SK-MEL-5 (cell line): ENCODE results near the gene AMBP. TPM values are rescaled to one million over a fixed set of nuclear protein-coding genes. Genes with fewer than 3 reads are reported as not detected.
A peak's percentile ranks its signal among the peaks of the same experiment; 100 is the strongest.
"Not testable (repeated sequence)": the region's sequence is repeated elsewhere in the genome, so short reads cannot be mapped to it uniquely, and the experiment has no call there.

Experiments
- DNase-seq: peaks from one replicate; pipeline ENCODE4 v3.0.0-alpha.2; 2016; ENCODE audit warnings: low read depth, low spot score
- in situ Hi-C: cut with HindIII; loops from 2 replicates; pipeline ENCODE4 v1.10.0; 2016; ENCODE audit warnings: low sequenced_read_pairs, high pct_unique_total_duplicates, low pct_unique_long_range_greater_than_20kb
- total RNA-seq: library from RNA; depleted of rRNA; stranded (reverse); fragments of >200 nt; shearing (Covaris generic); gene quantifications from 2 replicates; pipeline ENCODE4 v1.2.3, GENCODE V29; 2014

The AMBP gene
- total RNA-seq, 1 experiment from 2014 or later: not detected

DNA sequence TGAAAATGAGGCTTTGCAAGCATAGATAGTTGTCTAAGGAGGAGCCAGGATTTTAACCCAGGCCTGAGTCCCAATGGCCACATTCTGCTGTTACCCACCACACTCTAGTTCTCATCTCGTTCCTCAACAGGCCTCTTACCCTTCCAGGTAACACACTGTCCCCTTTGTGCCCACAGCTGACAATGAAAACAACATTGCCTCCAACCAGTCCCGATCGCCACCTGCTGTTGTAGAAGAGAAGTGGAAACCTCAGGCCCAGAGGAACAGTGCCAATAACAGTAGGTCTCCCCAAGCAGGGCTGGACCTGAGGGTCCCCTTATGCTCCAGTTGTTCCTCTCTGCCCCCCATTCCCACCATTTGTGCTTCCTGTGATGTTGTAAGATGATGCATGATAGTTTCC lies 30.4 kb downstream of the AMBP start:
- in situ Hi-C loops: no loop called here
- DNase-seq: peak; percentile 64

DNA sequence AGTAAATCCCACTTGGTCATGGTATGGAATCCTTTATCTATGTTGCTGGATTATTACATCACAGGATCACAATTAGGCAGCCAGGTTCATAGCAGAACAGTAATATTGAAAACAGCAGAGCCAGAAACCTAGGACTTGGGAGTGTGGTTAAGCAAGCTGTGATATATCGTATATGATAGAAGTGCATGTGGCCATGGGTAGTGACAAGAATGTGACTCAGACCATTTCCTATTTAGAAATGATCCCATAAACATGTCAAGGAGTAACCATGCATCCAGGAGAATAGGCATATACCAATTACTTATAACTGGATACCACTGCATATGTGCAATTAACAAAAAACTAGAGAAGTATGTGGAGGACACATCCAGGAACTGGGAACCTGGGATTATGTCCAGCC lies 31.2 kb downstream of the AMBP start:
- no peak for DNase-seq

DNA sequence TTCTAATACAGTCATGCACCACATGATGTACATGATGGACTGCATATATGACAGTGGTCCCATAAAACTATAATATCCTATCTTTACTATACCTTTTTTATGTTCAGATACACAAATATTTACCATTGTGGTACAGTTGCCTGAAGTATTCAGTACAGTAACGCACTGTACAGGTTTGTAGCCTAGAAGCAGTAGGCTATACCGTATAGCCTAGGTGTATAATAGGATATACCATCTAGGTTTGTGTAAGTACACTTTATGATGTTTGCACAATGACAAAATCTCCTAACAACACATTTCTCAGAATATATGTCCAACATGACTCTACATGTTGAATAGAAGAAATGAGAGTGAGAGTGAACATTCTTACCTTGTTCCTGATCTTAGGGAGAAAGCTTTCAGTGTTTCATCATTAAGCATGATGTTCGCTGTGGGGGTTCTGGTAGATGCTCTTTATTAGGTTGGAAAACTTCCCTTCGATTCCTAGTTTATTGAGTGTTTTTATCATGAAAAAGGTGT lies 31.8 kb downstream of the AMBP start:
- in situ Hi-C loops: no loop called here
- no peak for DNase-seq

More for the DNA sequence above, 31.2 kb downstream of the AMBP start:
- in situ Hi-C loops: no loop called here

DNA sequence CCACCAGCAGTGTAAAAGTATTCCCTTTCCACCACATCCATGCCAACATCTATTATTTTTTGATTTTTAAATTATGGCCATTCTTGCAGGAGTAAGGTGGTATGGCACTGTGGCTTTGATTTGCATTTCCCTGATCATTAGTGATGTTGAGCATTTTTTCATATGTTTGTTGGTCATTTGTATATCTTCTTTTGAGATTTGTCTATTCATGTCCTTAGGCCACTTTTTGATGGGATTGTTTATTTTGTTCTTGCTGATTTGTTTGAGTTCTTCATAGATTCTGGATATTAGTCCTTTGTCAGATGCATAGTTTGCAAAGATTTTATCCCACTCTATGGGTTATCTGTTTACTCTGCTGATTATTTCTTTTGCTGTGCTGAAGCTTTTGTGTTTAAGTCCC lies 34.4 kb downstream of the AMBP start:
- in situ Hi-C loops, DNase-seq: not testable (repeated sequence)

DNA sequence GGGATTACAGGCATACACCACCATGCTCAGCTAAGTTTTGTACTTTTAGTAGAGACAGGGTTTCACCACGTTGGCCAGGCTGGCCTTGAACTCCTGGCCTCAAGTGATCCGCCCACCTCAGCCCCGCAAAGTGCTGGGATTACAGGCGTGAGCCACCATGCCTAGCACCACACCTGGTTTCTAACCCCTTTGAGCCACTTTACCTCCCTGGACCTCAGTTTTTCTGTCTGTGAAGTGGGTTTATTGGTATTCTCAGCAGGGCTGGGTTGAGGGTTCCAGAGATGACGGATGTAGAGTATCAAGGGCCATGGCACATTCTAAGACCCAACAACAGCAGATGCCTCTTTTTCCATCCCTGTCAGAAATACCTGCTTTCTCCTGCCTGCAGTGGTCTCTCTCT lies 38.6 kb downstream of the AMBP start:
- in situ Hi-C loops: no loop called here
- DNase-seq: no peak

DNA sequence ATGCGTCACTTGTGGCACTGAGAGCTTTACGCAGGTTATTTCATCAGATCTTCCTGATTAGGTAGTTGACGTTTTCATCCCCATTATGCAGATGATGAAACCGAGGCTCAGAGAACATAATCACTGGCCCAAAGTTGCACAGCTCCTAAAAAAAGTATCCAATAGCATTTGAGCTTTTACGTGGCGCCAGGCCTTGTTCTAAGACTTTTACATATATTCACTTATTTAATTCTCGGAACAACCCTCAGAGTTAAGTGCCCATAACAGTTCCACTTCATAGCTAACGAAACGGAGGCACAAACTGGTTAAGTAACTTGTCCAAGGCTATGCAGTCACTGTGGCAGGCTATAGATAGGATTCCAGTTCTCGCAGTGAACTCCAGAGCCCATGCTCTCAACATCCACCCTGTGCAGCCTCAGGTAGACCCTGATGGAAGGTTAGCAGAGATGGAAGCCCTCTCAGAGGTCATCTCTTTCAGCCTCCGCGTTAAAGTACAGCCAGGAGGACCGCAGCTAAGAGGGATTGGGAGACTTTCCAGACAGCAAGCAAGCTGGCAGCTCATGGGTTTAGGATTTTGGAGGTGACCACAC lies 39.3 kb downstream of the AMBP start:
- no peak for DNase-seq

DNA sequence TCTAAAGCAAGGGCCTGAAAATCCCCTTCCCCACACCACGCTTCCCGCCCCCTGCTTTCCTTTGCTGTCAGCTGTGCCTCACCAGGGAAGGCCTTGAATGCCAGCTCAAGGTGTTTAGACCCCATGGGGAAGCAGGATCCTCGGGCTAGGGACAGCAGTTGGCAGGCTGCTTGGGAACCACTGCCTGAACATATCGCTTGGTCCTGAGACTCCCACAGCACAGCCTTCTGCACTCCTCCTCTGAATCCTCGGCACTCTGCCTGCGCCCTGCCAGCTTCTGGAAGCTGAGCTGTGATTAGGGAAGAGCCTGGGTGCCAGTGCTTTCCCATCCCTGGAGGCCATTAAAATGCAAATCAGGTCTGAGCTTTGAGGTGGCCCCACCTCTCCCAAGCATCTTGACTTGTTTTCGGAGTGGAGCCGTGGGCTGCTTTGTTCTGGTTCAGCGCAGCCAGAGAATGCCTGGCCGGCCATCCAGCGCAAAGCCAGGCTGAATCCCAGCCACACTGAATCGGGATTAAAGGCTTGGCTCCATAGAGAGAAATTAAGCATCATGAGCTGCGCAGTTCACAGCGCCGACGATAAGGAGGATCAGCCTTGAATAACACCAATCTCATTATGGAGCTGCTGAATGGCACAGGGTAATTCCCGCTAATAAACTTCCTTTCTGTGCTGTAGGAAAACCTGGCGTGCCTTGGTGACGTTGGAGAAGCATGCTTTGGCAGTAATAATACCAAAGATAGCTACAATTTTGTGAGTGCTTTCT lies 40.0 kb downstream of the AMBP start:
- no peak for DNase-seq

More for the DNA sequence above, 39.3 kb downstream of the AMBP start:
- in situ Hi-C loops: no loop called here

DNA sequence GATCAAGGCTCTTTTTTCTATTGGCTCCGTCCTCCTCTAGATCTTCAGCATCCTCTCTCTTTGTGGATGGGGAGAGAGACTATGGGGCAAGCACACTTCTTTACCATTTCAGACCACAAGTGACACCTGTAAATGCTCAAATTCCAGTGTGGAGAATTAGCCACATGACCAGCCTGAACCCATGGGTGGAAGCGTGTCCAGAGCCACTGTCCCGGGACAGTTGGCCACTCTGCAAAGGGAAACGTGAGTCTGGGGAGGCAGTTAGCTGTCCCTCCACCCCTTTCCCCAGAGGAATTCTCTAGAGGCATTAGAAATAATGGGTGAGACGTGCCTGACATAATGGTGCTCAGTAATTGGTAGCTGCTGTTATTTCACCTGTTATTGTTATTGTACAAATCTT lies 40.9 kb downstream of the AMBP start:
- in situ Hi-C loops: no loop called here

More for the DNA sequence above, 40.0 kb downstream of the AMBP start:
- in situ Hi-C loops: no loop called here

DNA sequence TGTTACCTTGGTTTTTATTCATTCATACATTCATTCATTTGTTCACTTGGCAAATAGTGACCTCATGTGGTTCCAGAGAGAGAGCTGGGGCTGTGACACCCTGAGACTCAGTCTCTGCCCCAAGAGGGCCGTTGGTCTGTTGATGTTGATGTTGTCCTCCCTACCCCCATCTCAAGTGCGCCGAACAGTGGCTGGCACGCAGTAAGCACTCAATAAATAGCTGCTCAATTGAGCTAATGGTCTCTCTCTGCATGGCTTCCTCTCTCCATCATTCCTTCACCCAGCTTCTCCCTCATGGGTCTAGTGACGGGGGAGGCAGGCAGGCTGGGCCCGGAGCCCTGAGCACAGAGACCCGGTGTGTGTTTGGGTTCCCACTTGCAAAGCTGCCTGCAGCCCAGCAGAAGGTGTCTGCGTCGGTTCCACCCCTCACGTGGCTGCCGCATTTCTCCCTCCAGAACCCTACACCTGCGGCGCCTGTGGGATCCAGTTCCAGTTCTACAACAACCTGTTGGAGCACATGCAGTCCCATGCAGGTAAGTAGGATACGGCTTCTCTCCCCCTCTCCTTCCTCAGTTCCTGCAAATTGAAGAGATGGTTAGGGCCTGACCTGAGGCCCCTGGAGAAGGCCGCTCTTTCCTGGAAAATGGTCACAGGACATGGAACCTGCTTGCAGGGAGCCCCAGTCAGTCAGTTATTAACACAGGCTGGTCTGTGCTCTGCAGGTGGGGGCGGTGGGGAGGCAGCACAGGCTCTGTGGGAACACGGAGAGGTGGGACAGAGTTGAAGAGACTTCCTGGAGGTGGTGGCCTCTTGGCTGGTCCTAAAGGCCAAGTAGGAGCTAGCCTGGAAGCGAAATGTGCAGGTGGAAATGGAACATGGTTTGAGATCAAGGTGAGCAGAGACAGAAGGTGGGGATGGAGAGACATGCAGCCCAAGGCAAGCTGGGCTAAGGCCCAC lies 42.0 kb downstream of the AMBP start:
- DNase-seq: no peak
- in situ Hi-C loops: no loop called here

More for the DNA sequence above, 40.9 kb downstream of the AMBP start:
- no peak for DNase-seq

DNA sequence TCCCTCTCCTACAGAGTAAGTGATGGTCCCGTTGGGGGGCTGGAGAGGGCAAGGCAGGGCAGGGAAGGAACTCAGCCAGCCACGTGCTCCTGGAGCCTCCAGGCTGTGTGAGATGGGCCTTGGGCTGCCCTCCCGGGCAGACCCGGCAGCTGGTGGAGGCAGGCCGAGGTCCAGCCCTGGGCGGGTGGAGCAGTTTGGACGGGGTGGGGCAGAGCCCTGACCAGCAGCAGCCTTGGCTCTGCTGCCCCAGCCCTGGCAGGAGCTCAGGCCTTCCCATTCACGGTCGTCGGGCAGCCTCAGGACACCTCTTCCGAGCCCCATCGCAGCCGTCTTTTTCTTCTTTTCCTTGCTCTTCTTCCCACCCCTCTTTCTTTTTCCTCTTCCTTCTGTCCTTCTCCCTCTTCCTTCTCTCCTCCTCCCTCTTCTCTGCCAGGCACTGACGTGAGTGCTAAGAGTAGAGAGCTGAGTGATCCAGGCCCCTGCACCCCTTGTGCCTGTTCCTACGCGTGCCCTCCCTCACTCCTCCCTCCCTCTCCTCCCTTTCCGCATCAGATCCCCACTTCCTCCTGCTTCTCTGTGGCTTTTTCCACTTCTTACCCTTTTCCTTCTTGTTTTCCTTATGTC lies 42.8 kb downstream of the AMBP start:
- no peak for DNase-seq
- in situ Hi-C loops: no loop called here

DNA sequence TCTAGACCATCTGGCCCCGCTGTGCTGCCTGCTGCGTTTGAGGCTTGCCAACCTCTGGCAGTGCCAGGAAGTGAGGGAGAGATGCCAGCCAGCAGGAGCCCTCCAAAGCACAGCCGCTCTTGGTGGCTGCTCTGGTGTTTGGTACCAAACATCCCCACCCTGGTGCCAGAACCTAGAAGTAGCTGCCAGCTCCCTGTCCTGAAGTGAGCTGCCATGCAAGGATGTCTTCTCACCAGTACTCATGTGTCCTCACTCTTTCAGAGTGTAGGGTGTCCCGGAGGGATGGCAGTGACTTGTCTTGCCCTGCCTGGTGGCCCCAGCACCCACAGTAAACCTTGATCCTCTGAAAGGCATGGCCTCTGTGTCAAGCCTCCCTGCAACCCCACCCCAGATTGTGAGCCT lies 43.4 kb downstream of the AMBP start:
- DNase-seq: no peak
- in situ Hi-C loops: no loop called here

DNA sequence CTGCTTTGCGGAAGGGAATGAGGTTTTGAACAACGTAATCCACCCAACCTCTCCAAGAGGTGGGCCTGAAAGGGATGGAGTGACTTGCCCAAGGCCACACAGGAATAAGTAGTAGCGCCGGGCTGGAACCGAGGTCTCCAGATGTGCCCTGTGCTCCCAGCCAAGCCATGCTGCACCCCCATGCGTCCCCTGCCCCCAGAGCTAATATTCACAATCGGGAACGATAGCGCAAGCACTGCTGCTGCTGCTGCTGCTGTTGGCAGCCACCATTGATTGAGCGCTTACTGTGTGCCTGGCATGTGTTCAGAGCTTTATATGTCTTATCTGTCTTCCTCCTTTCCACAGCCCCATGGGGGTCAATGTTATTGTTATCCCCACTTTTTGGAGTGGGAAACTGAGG lies 43.9 kb downstream of the AMBP start:
- no peak for DNase-seq
- in situ Hi-C loops: no loop called here

DNA sequence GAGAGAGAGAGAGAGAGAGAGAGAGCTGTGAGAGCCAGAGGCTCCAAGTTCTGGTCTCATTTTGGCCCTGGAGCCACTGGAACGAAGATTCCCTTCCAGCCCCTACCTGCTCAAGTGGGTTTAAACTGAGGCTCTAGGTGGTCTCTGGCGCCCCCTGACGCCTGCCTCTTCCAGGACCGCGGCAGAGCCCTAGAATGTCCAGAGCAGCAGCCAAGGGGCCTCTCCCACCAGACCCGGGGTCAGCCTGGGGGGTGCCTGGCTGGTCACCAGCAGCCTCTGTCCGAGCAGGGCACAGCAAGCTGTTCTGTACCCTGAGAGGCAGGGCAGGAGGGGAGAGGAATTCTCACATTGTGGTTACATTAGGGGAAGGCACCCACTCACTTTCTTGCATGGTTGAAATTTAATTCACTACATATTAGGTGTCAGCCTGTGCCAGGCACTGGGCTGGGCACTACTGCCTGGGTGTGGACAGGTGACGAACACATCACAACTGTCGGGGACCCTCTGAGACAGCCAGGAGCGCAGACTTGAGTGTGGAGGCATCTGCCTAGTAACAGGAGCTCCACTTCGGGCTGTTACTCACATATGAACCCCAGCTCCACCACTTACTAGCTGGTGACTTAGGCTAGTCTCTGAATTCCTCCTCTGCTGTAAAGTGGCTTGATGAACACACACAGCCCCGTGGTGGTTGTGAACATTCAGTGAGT lies 44.5 kb downstream of the AMBP start:
- peak; percentile 54 for DNase-seq
- in situ Hi-C loops: no loop called here

DNA sequence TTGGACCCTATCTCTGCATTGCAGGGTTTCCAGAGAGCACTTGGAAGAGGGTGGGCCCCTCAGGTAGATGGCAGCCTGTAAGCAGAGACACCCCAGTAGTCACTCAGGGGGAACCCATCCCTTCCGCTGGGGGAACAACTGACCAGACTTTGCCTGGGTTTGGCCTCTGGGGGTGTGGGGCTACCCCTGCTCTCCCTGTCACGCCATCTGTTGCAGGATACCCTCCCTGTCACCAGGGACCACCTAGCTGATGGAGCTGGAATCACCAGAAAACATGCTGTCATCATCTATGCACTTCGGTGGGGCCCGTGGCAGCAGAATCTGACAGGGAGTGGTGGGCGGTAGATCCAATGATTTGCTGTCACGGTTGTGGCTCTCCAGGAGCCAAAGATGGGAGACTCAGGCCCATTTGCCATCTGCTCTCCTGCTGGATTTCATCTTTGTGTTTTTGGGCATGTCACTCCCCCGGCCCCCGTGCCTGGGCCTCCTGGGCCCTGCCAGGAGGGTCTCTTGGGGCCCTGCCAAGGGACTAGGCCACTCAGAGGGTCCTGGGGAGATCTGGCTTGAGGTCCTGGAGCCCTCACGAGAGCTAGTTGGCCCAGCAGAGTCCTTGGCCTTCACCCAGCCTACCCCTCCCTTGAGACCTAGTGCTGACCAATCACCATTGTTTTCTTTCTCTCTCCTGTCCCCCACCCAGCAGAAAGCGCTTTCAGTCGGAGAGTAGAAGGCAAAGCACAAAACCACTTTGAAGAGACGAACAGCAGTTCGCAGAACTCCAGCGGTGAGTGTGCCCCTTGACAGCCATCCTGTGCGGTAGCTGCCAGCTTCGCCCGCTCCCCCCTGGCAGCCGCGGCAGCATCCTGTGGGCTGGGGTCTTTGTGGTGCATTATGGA lies 45.9 kb downstream of the AMBP start:
- in situ Hi-C loops: no loop called here
- DNase-seq: no peak

DNA sequence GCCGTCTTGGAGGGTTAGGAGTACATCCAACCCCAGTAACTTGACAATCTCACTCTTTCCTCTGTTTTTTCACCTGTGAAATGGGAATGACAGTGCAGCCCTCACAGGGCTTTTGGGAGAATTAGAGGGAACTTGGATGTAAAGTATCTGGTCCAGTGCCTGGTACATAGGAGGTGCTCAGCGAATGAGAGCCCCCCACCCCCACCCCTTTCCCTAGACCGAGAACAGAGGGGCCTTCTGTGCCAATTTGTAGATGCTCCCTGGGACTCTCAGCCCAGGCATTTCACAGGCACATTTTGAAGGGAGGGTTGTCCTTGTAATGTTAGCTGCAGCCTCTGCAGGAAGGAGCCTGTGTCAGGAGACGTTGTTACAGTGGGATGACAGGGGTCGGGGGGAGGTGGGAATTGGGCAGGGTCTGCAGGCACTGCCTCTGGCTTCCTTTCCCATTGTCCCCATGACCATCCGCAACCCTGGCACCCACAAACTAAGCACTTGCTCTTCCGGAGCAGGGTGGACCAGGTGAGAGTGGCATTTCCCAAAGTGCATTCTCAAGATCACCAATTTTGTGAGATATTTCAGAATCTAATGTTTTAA lies 47.0 kb downstream of the AMBP start:
- in situ Hi-C loops: no loop called here
- no peak for DNase-seq

DNA sequence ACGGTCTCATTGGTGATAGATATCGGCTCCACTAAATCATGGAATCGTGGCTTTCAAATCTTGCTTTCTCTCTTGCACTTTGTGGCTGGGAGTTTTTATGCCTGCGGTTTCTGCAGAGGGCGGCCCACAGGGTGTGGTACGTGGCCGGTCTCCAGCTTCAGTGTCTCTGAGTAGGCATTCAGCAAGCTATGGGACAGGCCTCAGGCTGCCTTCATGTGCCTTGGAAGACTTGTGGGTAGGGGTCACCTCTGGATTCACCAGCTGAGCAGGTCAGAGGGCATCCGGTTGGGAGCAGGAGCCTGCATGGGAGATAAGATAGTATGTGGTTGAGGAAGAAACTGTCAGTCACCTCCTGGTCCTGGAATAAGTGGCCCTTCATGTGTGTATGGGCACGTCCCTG lies 47.7 kb downstream of the AMBP start:
- in situ Hi-C loops: no loop called here
- DNase-seq: no peak
